ENCODE results near the gene TTC14. TPM values are rescaled to one million over a fixed set of nuclear protein-coding genes. Genes with fewer than 3 reads are reported as not detected.
A peak's percentile ranks its signal among the peaks of the same experiment; 100 is the strongest.

Gene TTC14
- total and polyA plus RNA-seq, 9 of the 15 experiments (the other 6 are each of a cell fraction or from before 2014, with no cell fraction given): 10.0 to 61.9 (median 27.0) TPM

DNA sequence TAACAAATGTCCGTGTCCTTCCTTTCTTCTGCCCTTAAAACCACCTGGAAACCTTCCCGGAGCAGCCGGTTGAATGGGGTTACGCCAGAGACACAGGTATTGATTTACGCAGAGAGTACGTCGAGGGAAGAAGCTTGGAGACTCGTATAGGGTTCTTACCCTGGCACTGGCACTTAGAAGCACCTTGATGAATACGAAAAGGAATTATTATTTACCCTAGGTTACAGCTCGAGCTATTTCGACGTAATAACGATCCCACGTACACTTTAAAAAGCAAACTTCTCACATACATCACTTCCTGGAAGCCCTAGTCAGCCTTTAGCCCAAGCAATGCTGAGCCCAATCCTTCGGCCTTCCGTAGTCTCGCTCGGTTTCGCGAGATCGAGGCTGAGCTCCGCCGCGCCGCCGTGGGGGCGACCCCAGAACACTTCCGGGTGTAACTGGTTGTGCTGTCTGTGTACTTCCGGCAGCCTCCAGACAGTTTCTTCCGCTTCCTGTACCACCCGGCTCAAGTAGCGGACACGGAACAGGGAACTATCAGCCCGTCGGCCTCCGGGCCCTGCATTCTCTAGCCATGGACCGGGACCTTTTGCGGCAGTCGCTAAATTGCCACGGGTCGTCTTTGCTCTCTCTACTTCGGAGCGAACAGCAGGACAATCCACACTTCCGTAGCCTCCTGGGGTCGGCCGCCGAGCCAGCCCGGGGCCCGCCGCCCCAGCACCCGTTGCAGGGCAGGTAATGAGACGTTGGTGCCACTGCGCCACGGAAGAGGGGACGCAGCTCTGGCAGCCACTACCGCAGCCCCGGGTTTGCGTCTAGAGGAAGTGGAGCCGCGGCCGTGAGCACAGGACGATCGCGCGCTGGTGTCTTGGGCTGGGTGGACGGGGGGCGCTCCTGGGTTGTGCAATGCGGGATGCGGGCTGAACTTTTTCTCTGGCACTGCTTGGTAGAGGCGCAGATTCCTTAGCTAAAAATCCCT, at the start of gene TTC14 (continued):
- TF ChIP-seq, protein P1, sequence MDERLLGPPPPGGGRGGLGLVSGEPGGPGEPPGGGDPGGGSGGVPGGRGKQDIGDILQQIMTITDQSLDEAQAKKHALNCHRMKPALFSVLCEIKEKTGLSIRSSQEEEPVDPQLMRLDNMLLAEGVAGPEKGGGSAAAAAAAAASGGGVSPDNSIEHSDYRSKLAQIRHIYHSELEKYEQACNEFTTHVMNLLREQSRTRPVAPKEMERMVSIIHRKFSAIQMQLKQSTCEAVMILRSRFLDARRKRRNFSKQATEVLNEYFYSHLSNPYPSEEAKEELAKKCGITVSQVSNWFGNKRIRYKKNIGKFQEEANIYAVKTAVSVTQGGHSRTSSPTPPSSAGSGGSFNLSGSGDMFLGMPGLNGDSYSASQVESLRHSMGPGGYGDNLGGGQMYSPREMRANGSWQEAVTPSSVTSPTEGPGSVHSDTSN (CRISPR knock-in tag; IDR thresholded peaks at IDR 0.05; ENCODE audit: low read depth): no peak
- TF ChIP-seq, protein P1 (tag; conservative IDR thresholded peaks at IDR 0.05; ENCODE audit: low read depth): 0 out of 2 replicates have a peak, but pooled peaks have one; percentile 12
- peak in 1 of 2 experiments; percentile 3; a peak in 1 of 4 replicates for TF ChIP-seq RCOR1 (IDR thresholded peaks at IDR 0.05; ENCODE audit: borderline replicate concordance in 1 of 2, low read depth in 2 of 2, low read length in 2 of 2)
- TF ChIP-seq SRSF3 (IDR thresholded peaks at IDR 0.05; ENCODE audit: insufficient read depth, low read length): no peak
- 0 out of 2 replicates have a peak, but pooled peaks have one; percentile 17 for TF ChIP-seq HDAC2 (IDR thresholded peaks at IDR 0.05)
- peak; percentile 41; the same call in 1 of the 2 replicates for TF ChIP-seq ESRRA (IDR thresholded peaks at IDR 0.05; ENCODE audit: borderline replicate concordance, low read depth)
- 0 out of 2 replicates have a peak, but pooled peaks have one; percentile 33 for TF ChIP-seq ZBTB49 (CRISPR knock-in tag; IDR thresholded peaks at IDR 0.05; ENCODE audit: borderline replicate concordance)
- TF ChIP-seq SIN3B (IDR thresholded peaks at IDR 0.05; ENCODE audit: low read depth): peak; percentile 72
- 0 out of 2 replicates have a peak, but pooled peaks have one; percentile 14 for TF ChIP-seq SMARCA4 (IDR thresholded peaks at IDR 0.05)
- peak; percentile 32; the same call in 1 of the 2 replicates for TF ChIP-seq SOX6 (IDR thresholded peaks at IDR 0.05)
- 0 out of 2 replicates have a peak, but pooled peaks have one; percentile 37 for TF ChIP-seq ZNF395 (CRISPR knock-in tag; IDR thresholded peaks at IDR 0.05)
- 0 out of 4 replicates have a peak, but pooled peaks of 1 of the 2 experiments have one; percentile 18 for TF ChIP-seq SRF (CRISPR knock-in tag; IDR thresholded peaks at IDR 0.05)
- peak; percentile 69; the same call in 1 of the 2 replicates for TF ChIP-seq TFAP4 (CRISPR knock-in tag; IDR thresholded peaks at IDR 0.05; ENCODE audit: borderline replicate concordance)
- peak; percentile 52 for TF ChIP-seq ASH1L (IDR thresholded peaks at IDR 0.05; ENCODE audit: borderline replicate concordance, low read depth, partially characterized antibody)
- TF ChIP-seq ETV6 (IDR thresholded peaks at IDR 0.05; ENCODE audit: borderline replicate concordance in 1 of 2, low read depth in 2 of 2, low read length in 1 of 2): peak; percentile 96 to 98
- TF ChIP-seq ETV6 (CRISPR knock-in tag; IDR thresholded peaks at IDR 0.05; ENCODE audit: borderline replicate concordance): peak; percentile 81; the same call in 1 of the 2 replicates
- TF ChIP-seq NFATC3 (IDR thresholded peaks at IDR 0.05): no peak
- no peak for TF ChIP-seq FOXJ3 (CRISPR knock-in tag; IDR thresholded peaks at IDR 0.05)

All from K562 (cell line).